GM18508 (cell line): ENCODE measurements around the gene ANKH.
"Not testable (repeated sequence)": the region's sequence is repeated elsewhere in the genome, so short reads cannot be mapped to it uniquely, and the experiment has no call there.

Source experiments
- ATAC-seq: cut with Tn5 transposase; IDR thresholded peaks from one replicate; pipeline ENCODE4 v1.9.1; 2021; ENCODE audit warnings: moderate number of reproducible peaks; ENCODE audit not compliant: insufficient read depth, unreplicated experiment

ANKH gene

GRCh38 chr5:14859980-14860379 lies 11.6 kb downstream of the ANKH start:
- no peak for ATAC-seq

DNA sequence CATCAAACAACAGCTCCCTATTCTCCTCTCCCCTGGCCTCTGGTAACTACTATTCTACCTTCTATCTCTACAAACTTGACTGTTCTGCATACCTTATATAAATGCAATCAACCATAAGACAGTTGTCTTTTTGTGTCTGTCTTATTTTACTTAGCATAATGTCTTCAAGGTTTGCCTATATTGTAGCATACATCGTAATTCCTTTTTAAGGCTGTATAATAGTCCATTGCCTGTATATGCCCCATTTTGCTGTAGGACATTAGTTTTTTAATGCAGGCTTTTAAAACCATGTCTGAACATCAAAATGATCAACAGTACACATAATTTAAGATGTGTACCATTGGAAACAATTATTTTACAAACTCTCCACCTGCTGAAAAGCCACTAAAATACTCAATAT lies 12.4 kb downstream of the ANKH start:
- no peak for ATAC-seq

DNA sequence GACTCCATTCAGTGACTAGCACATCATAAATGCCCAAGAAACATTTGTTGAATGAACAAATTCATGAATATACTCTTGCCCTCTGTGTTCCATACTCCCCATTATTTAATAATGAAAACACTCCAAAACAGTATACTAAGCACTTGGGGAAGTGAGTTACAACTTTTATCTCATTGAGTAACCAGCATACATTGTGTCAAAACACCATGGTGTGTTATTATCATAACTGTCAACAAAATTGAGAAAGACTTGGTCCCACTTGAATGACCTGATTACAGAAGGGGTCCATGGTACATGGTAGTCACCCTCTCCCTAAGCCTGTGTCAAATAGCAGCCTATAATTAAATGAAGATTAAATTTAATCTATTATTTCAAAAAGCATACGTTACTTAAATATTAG lies 16.2 kb downstream of the ANKH start:
- ATAC-seq, result no peak

- no peak for ATAC-seq
Observed at GRCh38 chr5:14854799-14855198, 16.8 kb downstream of the ANKH start.

- no peak for ATAC-seq
Observed at GRCh38 chr5:14853685-14854084, 17.9 kb downstream of the ANKH start.

DNA sequence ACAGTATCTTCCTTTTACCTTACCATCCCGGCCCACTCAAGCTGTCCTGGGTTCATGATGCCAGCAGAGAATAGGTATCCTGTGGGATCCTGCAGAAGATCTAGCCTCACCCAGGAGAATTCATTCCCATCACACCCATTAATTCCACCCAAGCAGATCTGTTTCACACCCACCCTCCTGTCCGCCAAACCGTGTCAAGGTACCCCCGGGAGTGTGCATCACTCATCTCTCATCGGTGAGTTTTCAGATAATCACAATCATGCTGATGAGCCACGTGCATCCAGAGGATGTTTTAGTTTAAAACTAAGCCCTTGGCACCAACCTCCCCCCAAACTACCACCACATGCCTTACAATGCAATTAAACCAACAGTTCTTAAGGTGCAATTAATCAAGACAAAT lies 18.8 kb downstream of the ANKH start:
- no peak for ATAC-seq

- ATAC-seq, result no peak
Observed at GRCh38 chr5:14851999-14852526, 19.5 kb downstream of the ANKH start.

- no peak for ATAC-seq
Observed at GRCh38 chr5:14851597-14851996, 20.0 kb downstream of the ANKH start.

DNA sequence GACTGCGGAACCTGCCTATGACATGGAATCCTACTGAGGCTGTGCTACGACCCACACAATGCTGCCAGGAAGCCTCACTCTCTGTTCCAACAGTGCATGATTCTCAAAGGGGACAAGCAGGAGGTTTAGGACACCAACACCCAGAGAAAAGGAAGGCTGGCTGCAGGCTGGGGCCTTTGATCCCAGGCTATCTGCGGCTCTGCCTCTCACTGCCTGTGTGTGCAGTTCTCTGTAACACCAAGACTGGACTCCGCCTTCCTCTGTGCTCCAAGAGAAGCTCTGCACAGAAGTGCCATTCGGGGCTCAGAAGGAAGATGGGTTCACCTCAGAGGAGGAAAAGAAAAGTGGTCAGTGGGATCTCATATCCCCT lies 20.5 kb downstream of the ANKH start:
- ATAC-seq, result no peak

DNA sequence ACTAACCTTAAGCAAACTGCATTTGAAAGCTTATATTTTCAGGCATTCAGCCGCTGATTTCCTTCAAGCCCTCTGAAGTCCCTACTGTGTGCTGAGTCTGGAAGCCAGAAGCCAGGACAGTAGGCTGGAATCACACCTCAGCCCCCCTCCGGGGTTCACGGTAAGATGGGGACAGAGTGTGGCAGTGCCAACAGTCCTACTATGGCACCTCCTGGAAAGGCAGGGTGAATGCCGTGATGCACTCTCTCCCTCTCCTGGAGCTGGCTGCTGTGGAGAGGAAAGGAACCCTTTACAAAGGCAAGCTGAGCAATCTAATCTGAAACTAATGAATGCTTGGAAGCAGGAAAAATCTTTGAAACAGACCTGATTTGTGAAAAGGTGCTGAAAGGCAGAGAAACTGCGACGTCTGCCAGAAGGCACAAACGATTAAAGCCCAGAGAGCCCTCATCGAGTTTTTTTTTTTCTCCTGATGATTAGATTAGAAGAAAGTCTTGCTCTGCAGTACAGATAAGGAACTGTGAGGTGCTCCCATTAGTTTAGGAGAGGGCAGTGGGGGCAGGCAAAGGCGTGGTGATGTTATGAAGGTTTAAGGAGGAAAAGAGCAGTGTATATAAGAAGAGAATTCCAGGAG lies 21.0 kb downstream of the ANKH start:
- no peak for ATAC-seq

DNA sequence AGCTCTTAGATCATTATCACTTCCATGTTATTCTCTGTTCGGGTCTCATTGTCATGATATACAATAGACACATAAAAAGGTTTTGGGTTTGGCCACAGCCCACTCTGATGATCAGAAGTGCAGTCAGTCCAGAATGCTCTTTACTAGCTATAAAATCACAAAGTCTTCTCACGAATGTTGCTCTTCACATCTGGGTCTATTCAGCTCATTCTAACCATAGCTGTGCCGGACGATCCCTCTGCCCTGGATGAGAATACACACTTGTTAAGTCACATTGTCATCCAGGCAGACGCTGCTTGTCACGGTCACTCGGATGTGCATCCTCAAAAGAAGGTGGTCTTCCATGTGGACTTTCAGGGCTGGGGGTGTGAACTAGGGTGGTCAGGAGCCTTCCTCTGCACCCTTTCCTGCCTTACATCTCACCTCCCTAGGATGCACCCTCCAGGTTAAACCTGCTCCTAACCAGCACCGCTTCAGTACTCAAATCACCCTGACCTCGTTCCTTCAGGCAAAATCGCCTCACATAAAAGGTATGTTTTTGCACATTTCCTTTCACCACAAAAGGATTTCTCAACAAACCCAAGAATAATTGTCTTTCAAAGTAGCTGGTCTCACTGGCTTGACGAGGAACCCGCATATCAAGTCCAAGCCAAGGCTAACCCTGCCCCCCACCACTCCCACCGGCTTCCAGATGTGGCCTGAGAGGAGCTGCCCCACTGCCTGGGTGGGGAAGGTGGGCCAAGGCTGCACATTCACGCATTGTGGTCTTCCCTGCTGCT lies 21.9 kb downstream of the ANKH start:
- no peak for ATAC-seq

DNA sequence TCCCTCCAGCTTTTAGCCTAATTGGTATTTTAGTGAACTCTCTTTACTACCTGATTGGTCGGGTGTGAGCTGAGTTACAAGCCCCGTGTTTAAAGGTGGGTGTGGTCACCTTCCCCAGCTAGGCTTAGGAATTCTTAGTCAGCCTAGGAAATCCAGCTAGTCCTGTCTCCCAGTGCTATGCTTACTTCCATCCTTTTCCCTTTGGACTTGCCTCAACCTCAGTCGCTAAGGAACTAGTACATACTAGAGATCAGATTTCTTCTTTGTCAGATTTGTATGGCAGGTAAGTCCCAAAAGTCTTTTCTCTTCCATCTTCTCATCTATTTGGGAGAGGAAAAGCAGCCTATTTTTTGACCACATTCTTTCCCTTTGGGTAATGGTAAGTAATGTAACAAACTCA lies 22.6 kb downstream of the ANKH start:
- ATAC-seq, result not testable (repeated sequence)

GRCh38 chr5:14848385-14848784 lies 23.2 kb downstream of the ANKH start:
- ATAC-seq, result no peak

GRCh38 chr5:14847471-14847870 lies 24.1 kb downstream of the ANKH start:
- no peak for ATAC-seq

GRCh38 chr5:14842117-14842516 lies 29.5 kb downstream of the ANKH start:
- no peak for ATAC-seq

DNA sequence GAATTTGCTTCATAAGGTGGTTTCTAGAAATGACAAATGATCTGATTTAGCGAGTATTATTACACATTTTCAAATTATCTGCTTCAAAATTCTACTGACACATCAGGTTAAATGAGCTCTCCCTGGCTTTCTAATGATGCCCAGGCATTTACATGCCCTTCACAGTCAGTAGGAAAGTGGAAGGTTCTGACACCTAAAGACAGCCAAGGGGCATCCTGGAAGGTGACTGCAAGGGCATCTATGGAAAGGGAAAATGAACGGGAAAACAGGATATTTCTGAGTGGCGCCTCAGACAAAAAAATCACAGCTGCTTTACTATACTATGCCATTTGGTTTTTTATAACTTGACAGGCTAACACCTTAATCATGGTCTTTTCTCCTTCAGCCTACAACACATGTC lies 31.0 kb downstream of the ANKH start:
- no peak for ATAC-seq

DNA sequence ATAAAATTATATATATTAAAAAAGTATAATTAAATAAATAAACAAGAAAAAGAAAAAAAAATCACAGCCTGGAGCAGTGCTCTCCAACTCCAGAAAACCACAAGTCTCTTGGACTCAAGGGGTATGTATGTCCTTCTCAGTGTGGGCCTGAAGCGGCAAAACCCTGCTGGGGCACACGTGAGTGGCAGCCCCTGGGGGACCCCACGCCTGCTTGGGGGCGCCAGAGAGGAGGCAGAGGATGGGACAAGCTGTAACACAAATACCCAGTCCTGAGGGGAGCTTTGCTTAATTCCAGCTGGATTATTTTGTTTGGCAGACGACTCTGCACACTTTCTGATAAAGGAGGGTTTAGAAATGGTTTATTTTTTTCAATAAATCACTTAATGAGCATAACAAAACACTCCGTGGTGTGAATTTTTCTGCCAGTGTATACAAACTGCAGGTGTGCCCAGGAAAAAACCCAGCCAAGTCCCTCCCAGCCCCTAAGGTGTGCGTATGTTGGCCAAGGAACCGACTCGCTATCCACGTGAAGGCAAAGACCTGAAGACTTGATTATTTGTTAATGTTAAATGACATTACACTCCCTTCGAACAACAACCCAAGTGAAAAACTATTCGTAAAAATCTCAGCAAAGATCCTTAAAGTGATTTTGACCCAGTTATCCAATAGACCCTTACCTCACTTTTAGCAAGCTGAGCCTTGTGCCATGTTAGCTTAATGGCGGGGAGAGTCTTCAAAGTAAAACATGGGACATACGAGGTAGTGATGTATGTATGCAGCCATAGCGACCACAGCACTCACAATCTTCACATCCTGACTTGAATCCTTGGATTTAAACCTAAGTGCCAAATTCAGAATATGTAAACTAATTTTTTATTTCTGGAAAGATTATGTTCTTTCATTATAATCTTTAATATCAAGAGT lies 32.9 kb downstream of the ANKH start:
- no peak for ATAC-seq

DNA sequence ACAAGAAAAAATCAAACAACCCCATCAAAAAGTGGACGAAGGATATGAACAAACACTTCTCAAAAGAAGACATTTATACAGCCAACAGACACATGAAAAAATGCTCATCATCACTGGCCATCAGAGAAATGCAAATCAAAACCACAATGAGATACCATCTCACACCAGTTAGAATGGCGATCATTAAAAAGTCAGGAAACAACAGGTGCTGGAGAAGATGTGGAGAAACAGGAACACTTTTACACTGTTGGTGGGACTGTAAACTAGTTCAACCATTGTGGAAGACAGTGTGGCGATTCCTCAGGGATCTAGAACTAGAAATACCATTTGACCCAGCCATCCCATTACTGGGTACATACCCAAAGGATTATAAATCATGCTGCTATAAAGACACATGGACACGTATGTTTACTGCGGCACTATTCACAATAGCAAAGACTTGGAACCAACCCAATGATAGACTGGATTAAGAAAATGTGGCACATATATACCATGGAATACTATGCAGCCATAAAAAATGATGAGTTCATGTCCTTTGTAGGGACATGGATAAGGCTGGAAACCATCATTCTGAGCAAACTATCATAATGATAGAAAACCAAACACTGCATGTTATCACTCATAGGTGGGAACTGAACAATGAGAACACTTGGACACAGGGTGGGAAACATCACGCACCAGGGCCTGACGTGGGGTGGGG lies 34.0 kb downstream of the ANKH start:
- ATAC-seq, result not testable (repeated sequence)

DNA sequence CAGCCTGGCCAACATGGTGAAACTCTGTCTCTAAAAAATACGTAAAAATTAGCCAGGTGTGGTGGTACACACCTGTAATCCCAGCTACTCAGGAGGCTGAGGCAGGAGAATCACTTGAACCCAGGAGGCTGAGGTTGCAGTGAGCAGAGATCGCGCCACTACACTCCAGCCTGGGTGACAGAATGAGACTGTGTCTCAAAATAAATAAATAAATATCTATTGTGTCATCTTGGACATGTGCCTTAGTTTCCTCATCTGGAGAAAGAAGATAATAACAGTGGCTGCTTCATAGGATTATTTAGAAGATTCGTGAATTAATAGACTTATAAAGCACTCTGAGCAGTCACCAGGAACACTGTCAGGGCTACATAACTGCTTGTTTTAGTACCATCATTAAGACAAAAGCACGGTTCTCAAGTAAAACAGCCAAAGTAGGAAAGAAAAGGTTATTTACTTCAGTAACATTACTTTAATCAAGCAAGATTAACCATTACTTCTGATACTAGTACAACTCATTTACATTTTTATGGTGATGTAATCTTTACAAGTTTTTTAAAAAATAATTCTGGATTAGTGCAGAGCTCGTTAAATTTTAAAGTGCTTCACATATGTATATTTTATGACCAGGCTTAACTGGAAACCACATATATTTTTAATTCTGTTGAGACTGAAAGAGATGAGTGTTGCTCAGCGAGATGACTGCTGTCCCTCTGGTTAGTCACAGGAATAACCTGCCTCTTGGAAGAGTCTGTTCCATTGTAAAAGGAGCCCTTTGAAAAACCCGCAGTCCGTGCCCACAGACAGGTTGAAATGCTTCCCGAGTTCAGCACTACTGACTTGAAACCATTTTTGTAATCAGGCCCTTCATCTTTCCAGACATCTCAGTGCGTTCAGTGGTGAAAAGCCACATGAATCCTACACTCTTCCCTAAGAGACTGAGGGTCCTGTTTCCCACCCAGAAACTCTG lies 36.7 kb downstream of the ANKH start:
- ATAC-seq, result no peak
